Activated T-helper 2 cell treated with anti-CD3 and anti-CD28 coated beads, Interferon-gamma antibody, Interleukin-2, Interleukin-4, amounts not matched to agents 10 μg/mL and 5 μg/mL and 100 μg/mL, durations not matched to agents 14 hours and 24 hours and 36 hours (primary cell): Measurements from ENCODE around the gene HIBADH. TPM values are rescaled to one million over a fixed set of nuclear protein-coding genes. Genes with fewer than 3 reads are reported as not detected.

Experiments used
- DNase-seq: peaks from one replicate; pipeline ENCODE4 v3.0.0; 2021; ENCODE audit warnings: low spot score
- H3K27ac Mint-ChIP-seq: one replicate; pipeline ENCODE4 v1.8.0; 2021; ENCODE audit warnings: mixed read lengths
- H3K27me3 Mint-ChIP-seq: one replicate; pipeline ENCODE4 v1.8.0; 2021; ENCODE audit warnings: low read depth, mixed read lengths
- H3K36me3 Mint-ChIP-seq: one replicate; pipeline ENCODE4 v1.8.0; 2021; ENCODE audit warnings: low read depth, mixed read lengths
- H3K4me1 Mint-ChIP-seq: one replicate; pipeline ENCODE4 v1.8.0; 2021; ENCODE audit warnings: low read depth, mixed read lengths
- H3K4me3 Mint-ChIP-seq: one replicate; pipeline ENCODE4 v1.8.0; 2021; ENCODE audit warnings: low read depth, mild to moderate bottlenecking, moderate library complexity, mixed read lengths
- H3K9me3 Mint-ChIP-seq: one replicate; pipeline ENCODE4 v1.8.0; 2021; ENCODE audit warnings: mixed read lengths
- intact Hi-C: fragments of 100-400 bp; cut with micrococcal nuclease; formaldehyde crosslinking; loops from one replicate; pipeline ENCODE4 v1.15.1; 2023
- total RNA-seq: library from RNA; stranded (reverse); gene quantifications from 2 replicates; pipeline ENCODE4 v1.2.3, GENCODE V29; 2022

Gene HIBADH
- total RNA-seq, 1 donor from 2014 or later = 23.1 TPM

GRCh38 chr7:27478084-27478483 lies 184.6 kb downstream of the HIBADH start:
- H3K4me1 Mint-ChIP-seq = no peaks in the 10 kb centered on the region
- intact Hi-C loops = no loop called here
- DNase-seq = no peak
- H3K27ac Mint-ChIP-seq = no peak overlapping the region
- no peaks in the 10 kb centered on the region for H3K9me3 Mint-ChIP-seq
- no peaks in the 10 kb centered on the region for H3K27me3 Mint-ChIP-seq
- no peaks in the 10 kb centered on the region for H3K36me3 Mint-ChIP-seq
- H3K4me3 Mint-ChIP-seq = no peak overlapping the region

DNA sequence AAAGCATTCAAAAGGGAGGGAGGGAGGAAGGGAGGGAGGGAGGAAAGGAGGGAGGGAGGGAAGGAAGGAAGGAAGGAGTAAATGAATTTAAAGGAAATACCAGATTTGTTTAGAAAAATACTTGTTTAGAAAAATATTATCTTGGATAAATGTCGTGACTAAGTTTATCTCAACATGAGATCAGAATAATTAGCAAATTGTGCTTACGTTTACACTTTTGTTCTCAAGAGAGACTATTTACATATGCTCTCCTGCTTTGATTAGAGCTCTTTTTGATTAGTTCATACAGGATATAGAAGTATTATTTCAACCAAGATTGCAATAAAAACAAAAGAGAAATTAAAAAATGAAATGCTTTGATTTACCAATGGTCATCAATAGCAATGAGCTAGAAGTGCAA lies 186.2 kb downstream of the HIBADH start:
- Mint-ChIP-seq H3K27ac (no peak overlapping the region), H3K27me3 (no peaks in the 10 kb centered on the region), H3K9me3 (no peaks in the 10 kb centered on the region), H3K4me3 (no peak overlapping the region), H3K36me3 (no peaks in the 10 kb centered on the region), H3K4me1 (no peaks in the 10 kb centered on the region)
- intact Hi-C loops = no loop called here
- DNase-seq = no peak

Other genes with a start within 250 kb of the HIBADH start
- gene TAX1BP1, start 77.3 kb upstream of the HIBADH start, total RNA-seq = 90.6 and 97.1 TPM in 2 replicates